Measurements from ENCODE around the gene LRP1B. TPM values are rescaled to one million over a fixed set of nuclear protein-coding genes. Genes with fewer than 3 reads are reported as not detected.

LRP1B gene
- total RNA-seq, 2 experiments from 2014 or later = not detected

DNA sequence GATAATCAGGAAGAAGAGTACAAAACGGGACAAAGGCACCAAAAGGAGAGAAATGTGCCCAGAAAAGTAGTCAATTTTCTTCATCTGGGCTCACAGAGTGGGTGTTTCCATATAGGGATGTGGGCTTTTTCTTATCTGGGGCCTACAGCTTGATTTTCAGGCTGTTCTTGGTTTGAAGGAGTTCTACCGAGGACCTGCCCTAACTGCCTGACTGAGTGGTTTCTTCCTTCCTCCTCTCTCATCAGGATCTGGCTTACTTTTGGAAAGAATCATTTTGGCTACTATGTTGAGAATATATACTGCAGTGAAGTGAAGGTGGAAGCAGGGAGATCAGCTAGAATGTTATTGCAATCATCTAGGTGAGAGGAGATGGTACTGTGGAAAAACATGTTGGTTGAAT lies 316.7 kb downstream of the LRP1B start:
- H3K9me3 Mint-ChIP-seq = peaks cover 37% of the 10 kb centered on the region
- H3K27me3 Mint-ChIP-seq = no peaks in the 10 kb centered on the region
- no peak overlapping the region for H3K4me3 Mint-ChIP-seq
- H3K27ac Mint-ChIP-seq = no peak overlapping the region
- DNase-seq = no peak
- ChIA-PET POLR2A (no interaction called here), CTCF (no interaction called here)
- no peaks in the 10 kb centered on the region for H3K4me1 Mint-ChIP-seq (ENCODE audit: low read depth)
- H3K36me3 Mint-ChIP-seq = no peaks in the 10 kb centered on the region
- intact Hi-C loops (cut with micrococcal nuclease) = no loop called here

DNA sequence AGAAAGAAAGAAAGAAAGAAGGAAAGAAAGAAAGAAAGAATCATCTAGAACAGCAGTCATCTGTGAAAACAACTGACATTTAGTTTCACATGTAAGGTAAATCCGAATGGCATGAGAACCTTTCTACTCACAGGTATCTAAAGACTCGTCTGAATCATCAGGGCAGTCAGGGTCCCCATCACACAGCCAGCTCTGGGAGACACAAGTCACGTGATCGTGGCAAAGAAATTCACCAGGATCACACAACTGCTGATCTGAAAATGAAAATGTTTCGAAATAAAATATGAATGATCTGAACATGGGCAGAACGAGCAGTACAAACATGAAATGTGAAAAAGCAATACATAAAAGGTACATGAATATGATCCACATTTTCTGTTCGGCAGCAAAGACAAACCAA lies 320.7 kb downstream of the LRP1B start:
- Mint-ChIP-seq H3K4me3 (no peak overlapping the region), H3K27me3 (no peaks in the 10 kb centered on the region), H3K9me3 (peaks cover 26% of the 10 kb centered on the region), H3K27ac (no peak overlapping the region), H3K4me1 (ENCODE audit: low read depth) (no peaks in the 10 kb centered on the region), H3K36me3 (no peaks in the 10 kb centered on the region)
- DNase-seq = no peak
- ChIA-PET POLR2A (no interaction called here), CTCF (no interaction called here)
- intact Hi-C loops (cut with micrococcal nuclease) = no loop called here

DNA sequence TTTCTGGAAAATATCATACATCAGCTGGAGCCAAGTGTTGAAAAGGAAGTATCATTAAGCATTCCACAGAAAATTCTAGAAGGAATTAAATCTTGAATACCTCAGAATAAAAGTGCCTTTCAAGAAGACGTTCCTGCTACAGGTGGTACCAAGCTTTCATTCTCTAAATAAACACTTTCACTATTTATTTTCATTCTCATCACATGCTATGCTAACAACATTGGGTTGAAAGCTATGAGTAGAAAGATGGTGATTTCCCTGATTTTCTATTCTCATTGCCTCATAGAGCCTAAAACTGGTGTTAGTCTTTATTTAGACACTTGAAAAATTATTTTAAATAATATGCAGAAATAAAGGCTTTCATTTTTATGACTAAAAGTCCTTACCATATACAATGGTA lies 324.7 kb downstream of the LRP1B start:
- Mint-ChIP-seq H3K4me1 (ENCODE audit: low read depth) (no peaks in the 10 kb centered on the region), H3K27ac (no peak overlapping the region), H3K4me3 (no peak overlapping the region), H3K9me3 (peaks cover 18% of the 10 kb centered on the region), H3K27me3 (no peaks in the 10 kb centered on the region), H3K36me3 (no peaks in the 10 kb centered on the region)
- CTCF ChIA-PET = no interaction called here
- DNase-seq = no peak
- POLR2A ChIA-PET = no interaction called here
- intact Hi-C loops (cut with micrococcal nuclease) = no loop called here

DNA sequence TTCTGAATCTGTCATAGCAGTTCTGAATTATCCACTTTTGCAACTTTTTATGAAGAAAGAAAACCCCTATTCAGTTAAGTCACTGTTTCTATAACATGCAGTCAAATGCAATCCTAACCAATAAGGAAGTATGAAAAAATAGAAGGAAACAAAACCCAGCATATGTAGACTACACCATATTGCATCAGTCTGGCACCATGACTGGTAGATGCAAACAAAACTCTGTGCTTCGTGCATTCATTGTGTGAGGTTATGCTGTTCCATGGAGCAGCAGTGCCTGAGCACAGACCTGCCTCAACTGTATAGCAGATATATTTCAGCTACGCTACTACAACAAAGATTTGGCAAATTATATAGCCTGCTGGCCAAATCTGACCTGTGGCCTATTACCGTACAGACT lies 325.5 kb downstream of the LRP1B start:
- Mint-ChIP-seq H3K4me1 (ENCODE audit: low read depth) (no peaks in the 10 kb centered on the region), H3K9me3 (peaks cover 15% of the 10 kb centered on the region), H3K27me3 (no peaks in the 10 kb centered on the region), H3K36me3 (no peaks in the 10 kb centered on the region), H3K27ac (no peak overlapping the region), H3K4me3 (no peak overlapping the region)
- ChIA-PET CTCF (no interaction called here), POLR2A (no interaction called here)
- DNase-seq = no peak
- intact Hi-C loops (cut with micrococcal nuclease) = no loop called here

DNA sequence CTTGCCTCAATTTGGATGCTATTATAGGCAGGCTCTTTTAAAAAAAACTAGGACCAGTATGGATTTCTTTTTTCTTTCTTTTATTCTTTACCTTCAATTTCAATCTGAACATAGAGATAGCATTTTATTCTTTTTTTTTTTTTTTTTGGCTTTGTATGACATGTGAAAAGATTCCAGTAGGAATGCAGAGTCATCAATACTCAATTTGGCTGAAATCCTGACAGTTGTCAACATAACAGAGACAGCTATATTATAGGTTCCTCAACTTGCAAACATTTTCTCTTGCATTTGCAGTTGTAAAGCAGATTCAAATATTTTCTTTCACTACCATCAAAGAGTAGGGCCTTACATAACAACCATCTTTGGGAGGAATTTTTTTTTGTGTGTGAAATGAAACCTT lies 334.4 kb downstream of the LRP1B start:
- no peak for DNase-seq
- CTCF ChIA-PET = no interaction called here
- H3K9me3 Mint-ChIP-seq = peaks cover 12% of the 10 kb centered on the region

DNA sequence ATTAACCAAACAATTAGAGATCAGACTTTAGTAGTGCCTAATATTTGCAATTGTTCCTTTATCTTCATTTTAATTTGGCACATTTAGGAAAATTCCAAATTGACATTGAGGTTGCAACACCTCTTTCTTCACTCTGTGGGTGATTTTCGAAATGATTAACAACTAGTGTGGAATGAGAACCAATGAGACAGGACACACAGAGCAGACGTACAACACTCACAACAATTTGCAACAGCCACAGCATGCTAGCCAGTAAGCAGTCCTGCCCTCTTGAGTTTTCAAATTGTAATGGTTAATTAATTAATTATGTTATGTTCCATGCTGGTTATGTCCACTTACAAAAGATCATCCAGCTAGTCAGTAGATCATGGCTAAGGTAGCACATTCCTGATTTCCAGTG lies 339.3 kb downstream of the LRP1B start:
- Mint-ChIP-seq H3K9me3 (peaks cover 3% of the 10 kb centered on the region), H3K36me3 (no peaks in the 10 kb centered on the region), H3K27me3 (no peaks in the 10 kb centered on the region), H3K4me1 (ENCODE audit: low read depth) (no peaks in the 10 kb centered on the region), H3K27ac (no peak overlapping the region), H3K4me3 (no peak overlapping the region)
- ChIA-PET POLR2A (no interaction called here), CTCF (no interaction called here)
- no peak for DNase-seq
- intact Hi-C loops (cut with micrococcal nuclease) = no loop called here

More for the DNA sequence above, 334.4 kb downstream of the LRP1B start:
- intact Hi-C loops (cut with micrococcal nuclease) = no loop called here
- POLR2A ChIA-PET = no interaction called here
- H3K27me3 Mint-ChIP-seq = no peaks in the 10 kb centered on the region
- no peak overlapping the region for H3K4me3 Mint-ChIP-seq
- H3K36me3 Mint-ChIP-seq = no peaks in the 10 kb centered on the region
- H3K27ac Mint-ChIP-seq = no peak overlapping the region
- H3K4me1 Mint-ChIP-seq (ENCODE audit: low read depth) = no peaks in the 10 kb centered on the region

DNA sequence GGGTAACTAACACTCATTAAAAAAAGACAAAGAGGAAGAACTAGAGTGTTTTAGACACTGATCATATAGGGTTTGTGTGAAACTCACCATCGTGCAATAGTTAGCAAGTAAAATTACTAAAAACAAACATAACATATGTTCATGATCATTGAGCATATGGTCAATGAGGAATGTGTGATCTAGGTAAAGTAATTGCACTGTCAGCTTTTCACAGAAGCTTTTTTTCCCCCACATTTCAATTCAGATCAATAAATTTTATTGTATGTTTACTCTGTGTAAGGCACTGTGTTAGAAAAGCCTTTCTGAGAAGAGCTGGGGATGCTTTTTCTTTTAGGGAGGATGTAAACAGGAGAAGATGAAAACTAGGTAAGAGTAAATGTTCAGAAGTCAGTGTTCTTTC lies 348.2 kb downstream of the LRP1B start:
- DNase-seq = no peak
- Mint-ChIP-seq H3K27me3 (no peaks in the 10 kb centered on the region), H3K4me3 (no peak overlapping the region), H3K9me3 (peaks cover 4% of the 10 kb centered on the region), H3K4me1 (ENCODE audit: low read depth) (no peaks in the 10 kb centered on the region), H3K27ac (no peak overlapping the region), H3K36me3 (no peaks in the 10 kb centered on the region)
- CTCF ChIA-PET = no interaction called here
- intact Hi-C loops (cut with micrococcal nuclease) = no loop called here
- POLR2A ChIA-PET = no interaction called here

DNA sequence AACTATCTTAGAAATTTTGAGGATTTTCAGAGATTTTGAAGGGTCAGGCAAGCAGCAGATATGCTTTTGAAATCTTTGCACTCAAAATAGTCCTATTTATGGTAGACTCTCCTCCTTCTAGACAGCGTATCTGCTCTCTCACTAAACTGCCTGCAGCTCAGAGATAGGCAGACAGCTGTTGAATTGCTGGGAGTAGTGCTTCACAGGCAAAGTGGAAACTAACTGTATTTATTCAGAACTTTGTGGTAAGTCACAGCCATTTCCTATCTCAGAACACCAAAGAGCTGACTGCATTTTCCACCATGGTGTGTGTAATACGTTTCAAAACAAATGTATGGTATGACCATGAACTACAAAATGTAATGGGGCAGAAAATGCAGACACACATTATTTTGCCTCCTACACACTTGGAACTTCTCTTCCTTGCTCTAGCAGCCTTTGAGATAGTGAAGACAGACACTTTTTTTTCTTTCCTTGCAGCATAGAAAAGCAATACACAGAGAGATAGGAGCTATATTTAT lies 352.4 kb downstream of the LRP1B start:
- no peak for DNase-seq
- CTCF ChIA-PET = no interaction called here
- Mint-ChIP-seq H3K27me3 (no peaks in the 10 kb centered on the region), H3K9me3 (peaks cover 19% of the 10 kb centered on the region), H3K4me1 (ENCODE audit: low read depth) (no peaks in the 10 kb centered on the region), H3K27ac (no peak overlapping the region), H3K4me3 (no peak overlapping the region), H3K36me3 (no peaks in the 10 kb centered on the region)
- intact Hi-C loops (cut with micrococcal nuclease) = no loop called here
- POLR2A ChIA-PET = no interaction called here

DNA sequence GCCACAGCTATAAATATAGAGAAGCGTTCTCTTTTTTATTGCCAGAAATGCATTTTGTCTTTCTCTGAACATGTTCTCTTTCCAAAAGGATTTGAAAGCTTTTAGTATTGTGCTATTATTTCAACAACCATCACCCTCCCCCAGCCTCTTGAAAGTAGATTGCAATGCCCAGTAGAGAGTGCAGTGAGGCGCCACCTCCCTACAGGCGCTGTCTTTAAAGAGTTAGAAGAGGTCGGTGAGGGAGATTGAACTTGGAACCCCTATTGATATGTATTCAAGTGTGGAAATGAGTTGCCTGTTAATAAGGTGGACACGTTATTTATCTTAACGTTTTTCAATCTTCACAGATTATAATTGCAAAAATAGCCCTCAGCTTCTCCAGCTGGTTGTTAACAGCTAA lies 360.3 kb downstream of the LRP1B start:
- intact Hi-C loops (cut with micrococcal nuclease) = no loop called here
- no peak overlapping the region for H3K4me3 Mint-ChIP-seq
- H3K9me3 Mint-ChIP-seq = peaks cover 14% of the 10 kb centered on the region
- H3K27me3 Mint-ChIP-seq = no peaks in the 10 kb centered on the region
- DNase-seq = no peak
- no peaks in the 10 kb centered on the region for H3K36me3 Mint-ChIP-seq
- no peak overlapping the region for H3K27ac Mint-ChIP-seq
- H3K4me1 Mint-ChIP-seq (ENCODE audit: low read depth) = no peaks in the 10 kb centered on the region
- POLR2A ChIA-PET = no interaction called here
- CTCF ChIA-PET = no interaction called here

DNA sequence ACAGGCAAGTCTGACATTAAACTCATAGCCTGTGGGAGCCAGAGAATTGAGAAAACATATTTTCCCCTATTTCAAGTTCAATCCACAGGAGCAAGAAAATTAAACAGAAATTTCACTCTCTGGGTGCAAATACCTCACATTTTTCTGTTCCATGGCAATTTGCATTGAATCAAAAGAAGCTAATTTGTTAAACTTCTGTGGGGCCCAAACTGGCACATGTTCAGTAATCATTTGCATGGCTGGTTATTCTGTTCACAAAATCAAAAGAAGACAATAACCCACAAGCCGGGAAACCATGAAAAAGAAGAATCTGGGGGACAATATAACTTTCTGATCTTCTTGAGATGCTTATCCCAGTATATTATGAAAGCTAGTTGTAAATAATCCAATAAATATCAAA lies 363.1 kb downstream of the LRP1B start:
- Mint-ChIP-seq H3K36me3 (no peaks in the 10 kb centered on the region), H3K4me3 (no peak overlapping the region), H3K27ac (no peak overlapping the region), H3K27me3 (no peaks in the 10 kb centered on the region), H3K9me3 (peaks cover 9% of the 10 kb centered on the region), H3K4me1 (ENCODE audit: low read depth) (no peaks in the 10 kb centered on the region)
- ChIA-PET POLR2A (no interaction called here), CTCF (no interaction called here)
- DNase-seq = no peak
- intact Hi-C loops (cut with micrococcal nuclease) = no loop called here

DNA sequence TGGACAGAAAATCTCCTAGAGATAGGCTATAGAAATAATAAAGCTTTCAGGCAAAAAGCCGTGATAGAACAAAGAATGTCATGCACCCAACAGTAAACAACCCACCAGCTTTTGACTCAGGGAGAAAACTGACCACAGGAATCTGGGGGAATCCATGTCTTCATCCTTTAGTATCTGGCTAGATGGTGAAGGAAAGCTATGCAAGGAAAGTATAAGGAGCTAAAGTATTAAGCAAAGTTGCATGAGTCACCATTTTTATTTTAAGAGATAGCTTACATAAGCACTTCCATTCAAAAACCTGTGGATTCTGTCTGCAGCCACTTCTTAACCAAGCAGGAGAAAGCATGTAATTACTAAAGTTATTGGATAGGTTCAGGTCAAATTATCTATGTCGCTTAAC lies 363.8 kb downstream of the LRP1B start:
- Mint-ChIP-seq H3K4me3 (no peak overlapping the region), H3K36me3 (no peaks in the 10 kb centered on the region), H3K27me3 (no peaks in the 10 kb centered on the region), H3K9me3 (peaks cover 10% of the 10 kb centered on the region), H3K27ac (no peak overlapping the region), H3K4me1 (ENCODE audit: low read depth) (no peaks in the 10 kb centered on the region)
- ChIA-PET POLR2A (no interaction called here), CTCF (no interaction called here)
- intact Hi-C loops (cut with micrococcal nuclease) = no loop called here
- no peak for DNase-seq

DNA sequence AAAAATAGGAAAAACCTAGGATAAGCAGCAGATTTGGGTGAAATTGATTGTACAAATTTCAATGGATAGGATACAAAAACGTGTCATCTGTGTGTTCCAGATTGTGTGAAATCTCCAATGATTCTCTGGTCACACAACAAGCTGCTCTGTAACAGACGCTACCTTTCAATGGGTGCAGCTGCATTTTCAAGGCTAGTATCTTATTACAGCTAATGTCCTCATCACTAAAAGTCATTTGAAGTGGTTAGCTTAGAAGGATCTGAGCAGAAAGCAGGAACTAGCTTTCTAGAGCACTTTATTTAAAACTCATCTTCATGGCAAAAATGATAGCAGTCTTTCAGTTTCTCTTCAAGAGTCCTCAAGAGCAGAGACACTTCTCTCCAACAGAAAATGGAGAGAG lies 364.6 kb downstream of the LRP1B start:
- POLR2A ChIA-PET = no interaction called here
- H3K36me3 Mint-ChIP-seq = no peaks in the 10 kb centered on the region
- H3K27me3 Mint-ChIP-seq = no peaks in the 10 kb centered on the region
- H3K4me1 Mint-ChIP-seq (ENCODE audit: low read depth) = no peaks in the 10 kb centered on the region
- intact Hi-C loops (cut with micrococcal nuclease) = no loop called here
- DNase-seq = no peak
- CTCF ChIA-PET = interaction anchor here (0.6 kb wide), 1 partner anchor 165 kb away, joined by 3 read pairs; no protein-coding TSS in a partner anchor
- peaks cover 11% of the 10 kb centered on the region for H3K9me3 Mint-ChIP-seq
- no peak overlapping the region for H3K27ac Mint-ChIP-seq
- no peak overlapping the region for H3K4me3 Mint-ChIP-seq

DNA sequence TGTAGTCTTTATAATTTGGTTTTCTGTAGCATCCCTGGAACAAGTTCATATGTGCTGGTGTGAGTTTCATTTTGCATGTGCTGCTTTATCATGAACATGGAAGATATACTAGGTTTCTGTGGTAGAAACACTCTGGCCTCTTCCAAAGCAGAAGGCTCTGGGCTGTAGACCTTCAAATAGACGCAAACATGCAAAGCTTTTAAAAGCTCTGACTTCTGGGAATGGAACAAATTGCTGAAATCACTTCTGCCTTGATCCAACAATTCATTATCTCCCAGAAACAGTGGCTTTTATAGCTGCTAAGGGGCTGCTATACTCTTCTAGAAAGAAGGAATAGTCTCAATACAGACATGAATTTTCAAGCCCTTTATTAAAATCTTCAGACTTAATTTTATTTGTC lies 382.2 kb downstream of the LRP1B start:
- no peak for DNase-seq
- Mint-ChIP-seq H3K27me3 (no peaks in the 10 kb centered on the region), H3K9me3 (peaks cover 2% of the 10 kb centered on the region), H3K36me3 (no peaks in the 10 kb centered on the region), H3K27ac (no peak overlapping the region), H3K4me3 (no peak overlapping the region), H3K4me1 (ENCODE audit: low read depth) (no peaks in the 10 kb centered on the region)
- ChIA-PET CTCF (no interaction called here), POLR2A (no interaction called here)
- intact Hi-C loops (cut with micrococcal nuclease) = no loop called here

DNA sequence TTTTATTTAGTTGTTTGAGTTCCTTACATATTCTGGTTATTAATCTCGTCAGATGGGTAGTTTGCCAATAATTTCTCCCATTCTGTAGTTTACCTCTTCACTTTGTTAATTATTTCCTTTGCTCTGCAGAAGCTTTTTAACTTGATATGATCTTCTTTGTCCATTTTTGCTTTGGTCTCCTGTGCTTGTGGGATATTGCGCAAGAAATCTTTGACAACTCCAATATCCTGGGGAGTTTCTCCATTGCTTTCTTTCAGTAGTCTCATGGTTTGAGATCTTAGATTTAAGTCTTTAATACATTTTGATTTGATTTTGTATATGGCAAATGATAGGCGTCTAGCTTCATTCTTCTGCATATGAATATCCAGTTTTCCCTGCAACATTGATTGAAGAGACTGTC lies 389.2 kb downstream of the LRP1B start:
- H3K9me3 Mint-ChIP-seq = peaks cover 6% of the 10 kb centered on the region
- POLR2A ChIA-PET = no interaction called here
- H3K36me3 Mint-ChIP-seq = no peaks in the 10 kb centered on the region
- intact Hi-C loops (cut with micrococcal nuclease) = no loop called here
- H3K4me1 Mint-ChIP-seq (ENCODE audit: low read depth) = no peaks in the 10 kb centered on the region
- H3K27ac Mint-ChIP-seq = no peak overlapping the region
- H3K4me3 Mint-ChIP-seq = no peak overlapping the region
- H3K27me3 Mint-ChIP-seq = no peaks in the 10 kb centered on the region
- CTCF ChIA-PET = no interaction called here
- no peak for DNase-seq

Data from activated CD4-positive, alpha-beta memory T cell treated with anti-CD3 and anti-CD28 coated beads for 36 hours (primary cell).